HPDE6-E6E7 (cell line): ENCODE measurements around the gene CDH4.
"Not testable (repeated sequence)": the region's sequence is repeated elsewhere in the genome, so short reads cannot be mapped to it uniquely, and the experiment has no call there.

Experiments used
- DNase-seq: peaks from one replicate; pipeline ENCODE4 v3.0.0; 2011; ENCODE audit warnings: missing footprints; ENCODE audit errors: extremely low spot score

The CDH4 gene

GRCh38 chr20:61971595-61971994 lies 719.5 kb downstream of the CDH4 start:
- not testable (repeated sequence) for DNase-seq

GRCh38 chr20:61972636-61973508 lies 720.8 kb downstream of the CDH4 start:
- DNase-seq = no peak

GRCh38 chr20:61973515-61974356 lies 721.7 kb downstream of the CDH4 start:
- DNase-seq = no peak

GRCh38 chr20:61974357-61974665 lies 722.2 kb downstream of the CDH4 start:
- no peak for DNase-seq

- DNase-seq = no peak
These were observed 723.5 kb downstream of the CDH4 start for GRCh38 chr20:61975407-61976129.

GRCh38 chr20:61976263-61976643 lies 724.2 kb downstream of the CDH4 start:
- no peak for DNase-seq

GRCh38 chr20:61976644-61977418 lies 724.8 kb downstream of the CDH4 start:
- DNase-seq = no peak

- DNase-seq = no peak
These were observed 725.3 kb downstream of the CDH4 start for GRCh38 chr20:61977419-61977786.

- DNase-seq = no peak
These were observed 726.4 kb downstream of the CDH4 start for GRCh38 chr20:61978491-61978890.

GRCh38 chr20:61979090-61979489 lies 727.0 kb downstream of the CDH4 start:
- no peak for DNase-seq

GRCh38 chr20:61979701-61980635 lies 727.9 kb downstream of the CDH4 start:
- DNase-seq = no peak

GRCh38 chr20:61980647-61981583 lies 728.9 kb downstream of the CDH4 start:
- no peak for DNase-seq

GRCh38 chr20:61981691-61982090 lies 729.6 kb downstream of the CDH4 start:
- DNase-seq = not testable (repeated sequence)

GRCh38 chr20:61982191-61982950 lies 730.3 kb downstream of the CDH4 start:
- DNase-seq = no peak

GRCh38 chr20:61982951-61983315 lies 730.9 kb downstream of the CDH4 start:
- DNase-seq = no peak

- DNase-seq = no peak
These were observed 731.9 kb downstream of the CDH4 start for GRCh38 chr20:61983965-61984364.

- not testable (repeated sequence) for DNase-seq
These were observed 732.4 kb downstream of the CDH4 start for GRCh38 chr20:61984431-61984830.

GRCh38 chr20:61985096-61985495 lies 733.0 kb downstream of the CDH4 start:
- no peak for DNase-seq
